HUES64 (cell line): Measurements from ENCODE around the gene PNPO.

Experiments
- H3K27ac ChIP-seq: 2 replicates; pipeline ENCODE4 v1.7.0; 2013; ENCODE audit warnings: low read depth, low read length, inconsistent platforms
- H3K27me3 ChIP-seq: 2 replicates; pipeline ENCODE4 v1.6.1; 2013; ENCODE audit warnings: mild to moderate bottlenecking, low read length; ENCODE audit not compliant: insufficient read depth
- H3K36me3 ChIP-seq: 2 replicates; pipeline ENCODE4 v1.6.1; 2013; ENCODE audit warnings: mild to moderate bottlenecking, low read length; ENCODE audit not compliant: insufficient read depth
- H3K4me1 ChIP-seq: 2 replicates; pipeline ENCODE4 v1.6.1; 2013; ENCODE audit warnings: mild to moderate bottlenecking, low read length, moderate library complexity; ENCODE audit not compliant: insufficient read depth
- H3K4me3 ChIP-seq: 2 replicates; pipeline ENCODE4 v1.5.1; 2013; ENCODE audit warnings: mild to moderate bottlenecking, low read length, moderate library complexity
- H3K9ac ChIP-seq: 2 replicates; pipeline ENCODE4 v1.6.1; 2013; ENCODE audit warnings: mild to moderate bottlenecking, low read depth, low read length
- H3K9me3 ChIP-seq: 2 replicates; pipeline ENCODE4 v1.6.1; 2013; ENCODE audit warnings: low read depth, low read length; ENCODE audit not compliant: insufficient read depth
- WGBS: fragments of 150-250, 120-280 bp; methylation state at CpG from one replicate; pipeline ENCODE4 v1.1.7; 2013; ENCODE audit warnings: missing lambda C conversion rate; 5-methylcytosine and 5-hydroxymethylcytosine counted together

Gene PNPO

GRCh38 chr17:47902039-47902744 is 39.2 kb upstream of the PNPO start:
- Histone ChIP-seq H3K9ac (0 out of 2 replicates have a peak overlapping the region, but pooled peaks have one; percentile 12), H3K27me3 (no peaks in the 10 kb centered on the region)

GRCh38 chr17:47905221-47905733 is 36.1 kb upstream of the PNPO start:
- no peaks in the 10 kb centered on the region for H3K27me3 ChIP-seq
- no peaks in the 10 kb centered on the region; the same call in 1 of the 2 replicates for H3K36me3 ChIP-seq
- peak overlapping the region; percentile 46 for H3K27ac ChIP-seq
- H3K4me1 ChIP-seq = peaks cover 33% of the 10 kb centered on the region
- peak overlapping the region; percentile 43; the same call in 1 of the 2 replicates for H3K9ac ChIP-seq
- H3K9me3 ChIP-seq = no peaks in the 10 kb centered on the region
- no peak overlapping the region for H3K4me3 ChIP-seq
- WGBS = 81% methylated on average over 8 of the region's 8 CpGs

More at GRCh38 chr17:47902039-47902744, 39.2 kb upstream of the PNPO start:
- Histone ChIP-seq H3K27ac (peak overlapping the region; percentile 80; the same call in 1 of the 2 replicates), H3K36me3 (no peaks in the 10 kb centered on the region), H3K4me1 (peaks cover 40% of the 10 kb centered on the region), H3K4me3 (peak overlapping the region; percentile 30), H3K9me3 (no peaks in the 10 kb centered on the region)
- 47% methylated on average over 4 of the region's 4 CpGs for WGBS

GRCh38 chr17:47906443-47906842 is 34.9 kb upstream of the PNPO start:
- Histone ChIP-seq H3K4me3 (no peak overlapping the region), H3K27me3 (no peaks in the 10 kb centered on the region), H3K27ac (no peak overlapping the region), H3K9ac (no peak overlapping the region), H3K9me3 (no peaks in the 10 kb centered on the region), H3K36me3 (no peaks in the 10 kb centered on the region; the same call in 1 of the 2 replicates), H3K4me1 (peaks cover 25% of the 10 kb centered on the region)
- WGBS = 89% methylated on average over 3 of the region's 3 CpGs

GRCh38 chr17:47907932-47908562 is 33.3 kb upstream of the PNPO start:
- no peak overlapping the region for H3K4me3 ChIP-seq
- no peaks in the 10 kb centered on the region; the same call in 1 of the 2 replicates for H3K36me3 ChIP-seq
- no peak overlapping the region for H3K27ac ChIP-seq
- WGBS = 92% methylated on average over 8 of the region's 8 CpGs
- no peaks in the 10 kb centered on the region for H3K27me3 ChIP-seq
- H3K9ac ChIP-seq = no peak overlapping the region
- H3K9me3 ChIP-seq = no peaks in the 10 kb centered on the region
- peaks cover 14% of the 10 kb centered on the region for H3K4me1 ChIP-seq

GRCh38 chr17:47913050-47913449 is 28.3 kb upstream of the PNPO start:
- H3K9ac ChIP-seq = no peak overlapping the region
- H3K9me3 ChIP-seq = no peaks in the 10 kb centered on the region
- H3K4me1 ChIP-seq = no peaks in the 10 kb centered on the region
- no peak overlapping the region for H3K27ac ChIP-seq
- H3K27me3 ChIP-seq = no peaks in the 10 kb centered on the region
- H3K4me3 ChIP-seq = no peak overlapping the region
- WGBS = 87% methylated on average over 2 of the region's 2 CpGs
- H3K36me3 ChIP-seq = peaks cover 14% of the 10 kb centered on the region

GRCh38 chr17:47914306-47914948 is 26.9 kb upstream of the PNPO start:
- Histone ChIP-seq H3K9me3 (no peaks in the 10 kb centered on the region), H3K36me3 (peaks cover 14% of the 10 kb centered on the region), H3K9ac (no peak overlapping the region), H3K27ac (no peak overlapping the region), H3K27me3 (no peaks in the 10 kb centered on the region), H3K4me1 (no peaks in the 10 kb centered on the region), H3K4me3 (no peak overlapping the region)
- 93% methylated on average over 4 of the region's 4 CpGs for WGBS

GRCh38 chr17:47915776-47916398 is 25.5 kb upstream of the PNPO start:
- Histone ChIP-seq H3K9me3 (no peaks in the 10 kb centered on the region), H3K4me1 (no peaks in the 10 kb centered on the region), H3K36me3 (peaks cover 14% of the 10 kb centered on the region), H3K9ac (no peak overlapping the region), H3K27ac (no peak overlapping the region), H3K27me3 (no peaks in the 10 kb centered on the region), H3K4me3 (no peak overlapping the region)
- WGBS = 96% methylated on average over 12 of the region's 12 CpGs

- WGBS = 88% methylated on average over 19 of the region's 19 CpGs
- Histone ChIP-seq H3K4me3 (no peak overlapping the region), H3K27me3 (no peaks in the 10 kb centered on the region), H3K9me3 (no peaks in the 10 kb centered on the region), H3K9ac (no peak overlapping the region), H3K4me1 (no peaks in the 10 kb centered on the region), H3K27ac (no peak overlapping the region), H3K36me3 (peaks cover 14% of the 10 kb centered on the region)
Measured at GRCh38 chr17:47916489-47917208, 24.7 kb upstream of the PNPO start.

- Histone ChIP-seq H3K4me3 (no peak overlapping the region), H3K27ac (no peak overlapping the region), H3K9me3 (no peaks in the 10 kb centered on the region), H3K36me3 (peaks cover 14% of the 10 kb centered on the region), H3K27me3 (no peaks in the 10 kb centered on the region), H3K4me1 (no peaks in the 10 kb centered on the region), H3K9ac (no peak overlapping the region)
- 91% methylated on average over 2 of the region's 2 CpGs for WGBS
Measured at GRCh38 chr17:47917581-47917980, 23.8 kb upstream of the PNPO start.

GRCh38 chr17:47918006-47918405 is 23.4 kb upstream of the PNPO start:
- no peaks in the 10 kb centered on the region for H3K27me3 ChIP-seq
- no peaks in the 10 kb centered on the region for H3K4me1 ChIP-seq
- H3K9ac ChIP-seq = no peak overlapping the region
- peaks cover 17% of the 10 kb centered on the region for H3K36me3 ChIP-seq
- WGBS = 96% methylated on average over 2 of the region's 2 CpGs
- H3K4me3 ChIP-seq = no peak overlapping the region
- H3K27ac ChIP-seq = no peak overlapping the region
- H3K9me3 ChIP-seq = no peaks in the 10 kb centered on the region
